Suprapubic skin (tissue), 3 donors: ENCODE data around the gene SLC13A2.

Experiments used
- EP300 ChIP-seq: sonication (generic); formaldehyde crosslinking; IDR thresholded peaks from one replicate; pipeline ENCODE4 v1.6.1; 2017; ENCODE audit warnings: antibody characterized with exemption
- POLR2A ChIP-seq, 2 donors: fragments of 450-650 bp; IDR thresholded peaks; one replicate each; pipeline ENCODE4 v1.6.1; 2017; ENCODE audit warnings: antibody characterized with exemption in 2 of 2, mild to moderate bottlenecking in 2 of 2, moderate library complexity in 2 of 2
- TF ChIP-seq, protein P1 (sequence below), 2 donors: fragments of 200-600 bp in 1 of 2; fragments of 450-650 bp in 1 of 2; sonication (generic) in 1 of 2; IDR thresholded peaks; one replicate each; pipeline ENCODE4 v1.5.1; 2016 to 2019; ENCODE audit warnings: antibody characterized with exemption in 2 of 2, mild to moderate bottlenecking in 1 of 2, moderate library complexity in 1 of 2

- TF ChIP-seq, protein P1, sequence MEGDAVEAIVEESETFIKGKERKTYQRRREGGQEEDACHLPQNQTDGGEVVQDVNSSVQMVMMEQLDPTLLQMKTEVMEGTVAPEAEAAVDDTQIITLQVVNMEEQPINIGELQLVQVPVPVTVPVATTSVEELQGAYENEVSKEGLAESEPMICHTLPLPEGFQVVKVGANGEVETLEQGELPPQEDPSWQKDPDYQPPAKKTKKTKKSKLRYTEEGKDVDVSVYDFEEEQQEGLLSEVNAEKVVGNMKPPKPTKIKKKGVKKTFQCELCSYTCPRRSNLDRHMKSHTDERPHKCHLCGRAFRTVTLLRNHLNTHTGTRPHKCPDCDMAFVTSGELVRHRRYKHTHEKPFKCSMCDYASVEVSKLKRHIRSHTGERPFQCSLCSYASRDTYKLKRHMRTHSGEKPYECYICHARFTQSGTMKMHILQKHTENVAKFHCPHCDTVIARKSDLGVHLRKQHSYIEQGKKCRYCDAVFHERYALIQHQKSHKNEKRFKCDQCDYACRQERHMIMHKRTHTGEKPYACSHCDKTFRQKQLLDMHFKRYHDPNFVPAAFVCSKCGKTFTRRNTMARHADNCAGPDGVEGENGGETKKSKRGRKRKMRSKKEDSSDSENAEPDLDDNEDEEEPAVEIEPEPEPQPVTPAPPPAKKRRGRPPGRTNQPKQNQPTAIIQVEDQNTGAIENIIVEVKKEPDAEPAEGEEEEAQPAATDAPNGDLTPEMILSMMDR (IDR thresholded peaks at IDR 0.05) = no peak
- TF ChIP-seq POLR2A (IDR thresholded peaks at IDR 0.05) = no peak
- no peak for TF ChIP-seq EP300
Measured at GRCh38 chr17:28460901-28461300, 12.5 kb upstream of the SLC13A2 start.
